ENCODE measurements around the gene SYTL5.

DNA sequence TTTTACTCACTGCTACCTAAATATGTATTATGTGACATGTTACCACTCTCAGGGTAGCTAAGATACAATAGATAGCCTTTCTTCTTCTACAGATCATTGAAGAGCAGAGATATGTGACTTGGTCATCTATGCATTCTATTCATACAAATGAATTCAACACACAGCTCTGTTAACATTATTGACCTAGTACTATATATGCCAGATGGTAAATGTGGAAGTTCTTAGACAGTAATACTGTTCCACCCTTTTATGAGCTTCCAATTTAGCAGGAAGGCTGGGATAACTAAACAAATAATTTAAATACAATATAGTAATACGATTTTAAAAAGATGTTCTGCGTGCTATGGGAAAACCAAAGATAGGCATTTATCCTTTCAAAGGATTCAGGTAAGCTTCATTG, 76.0 kb downstream of the SYTL5 start:
- no peak for TF ChIP-seq POLR2A (IDR thresholded peaks at IDR 0.05; ENCODE audit: low read depth)
- TF ChIP-seq, protein P1, sequence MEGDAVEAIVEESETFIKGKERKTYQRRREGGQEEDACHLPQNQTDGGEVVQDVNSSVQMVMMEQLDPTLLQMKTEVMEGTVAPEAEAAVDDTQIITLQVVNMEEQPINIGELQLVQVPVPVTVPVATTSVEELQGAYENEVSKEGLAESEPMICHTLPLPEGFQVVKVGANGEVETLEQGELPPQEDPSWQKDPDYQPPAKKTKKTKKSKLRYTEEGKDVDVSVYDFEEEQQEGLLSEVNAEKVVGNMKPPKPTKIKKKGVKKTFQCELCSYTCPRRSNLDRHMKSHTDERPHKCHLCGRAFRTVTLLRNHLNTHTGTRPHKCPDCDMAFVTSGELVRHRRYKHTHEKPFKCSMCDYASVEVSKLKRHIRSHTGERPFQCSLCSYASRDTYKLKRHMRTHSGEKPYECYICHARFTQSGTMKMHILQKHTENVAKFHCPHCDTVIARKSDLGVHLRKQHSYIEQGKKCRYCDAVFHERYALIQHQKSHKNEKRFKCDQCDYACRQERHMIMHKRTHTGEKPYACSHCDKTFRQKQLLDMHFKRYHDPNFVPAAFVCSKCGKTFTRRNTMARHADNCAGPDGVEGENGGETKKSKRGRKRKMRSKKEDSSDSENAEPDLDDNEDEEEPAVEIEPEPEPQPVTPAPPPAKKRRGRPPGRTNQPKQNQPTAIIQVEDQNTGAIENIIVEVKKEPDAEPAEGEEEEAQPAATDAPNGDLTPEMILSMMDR (IDR thresholded peaks at IDR 0.05), result no peak

Measured in esophagus muscularis mucosa (tissue), 3 donors.